Activated gamma-delta T cell treated with Interleukin-2 at 50 U/mL for 16 hours (primary cell): Measurements from ENCODE around the gene TIMP4.

Experiments used
- DNase-seq: peaks from one replicate; pipeline ENCODE4 v3.0.0-alpha.2; 2020

The TIMP4 gene

DNA sequence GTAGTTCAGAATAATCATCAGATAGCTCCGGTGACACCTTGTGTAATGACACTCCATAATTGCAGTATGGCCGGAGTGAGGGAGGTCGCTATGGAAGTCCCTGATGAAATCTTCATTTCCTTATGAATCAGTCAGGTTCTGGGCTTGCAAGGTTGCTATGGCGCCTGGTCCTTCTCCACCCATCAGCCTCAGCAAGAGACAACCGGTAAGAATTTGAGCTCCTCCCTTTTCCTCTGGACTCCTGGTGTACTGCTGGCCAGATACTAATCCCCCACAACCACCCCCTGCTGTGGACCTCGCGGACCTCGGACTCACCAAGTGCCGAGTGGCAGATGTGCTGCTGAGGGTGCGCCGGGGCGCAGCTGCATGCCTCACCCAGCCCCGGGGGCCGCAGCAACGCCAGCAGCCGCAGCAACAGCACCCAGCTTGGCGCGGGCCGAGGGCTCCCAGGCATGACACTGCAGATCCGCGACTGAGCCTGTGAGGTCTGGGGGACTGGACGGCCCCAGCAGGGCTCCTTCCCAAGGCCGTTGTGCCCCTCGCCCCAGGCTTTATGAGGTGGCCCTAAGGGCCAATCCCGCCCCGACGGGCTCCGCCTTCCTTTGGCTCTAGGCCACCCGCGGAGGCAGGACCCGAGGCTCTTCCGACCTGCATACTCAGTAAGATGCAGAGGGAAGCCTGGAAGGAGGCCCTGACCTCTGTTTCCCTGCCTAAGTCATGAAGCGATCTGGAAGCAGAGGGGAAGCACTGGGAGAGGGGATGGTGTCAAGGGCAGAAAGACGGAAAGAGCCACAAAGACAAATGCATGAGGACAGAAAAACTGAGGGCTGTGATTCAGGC lies at the start of gene TIMP4:
TIMP4 (minus strand) TSS at position 526 of the 840 bp plus-strand sequence; CDS start at position 454, 72 bp downstream.
- DNase-seq: no peak

DNA sequence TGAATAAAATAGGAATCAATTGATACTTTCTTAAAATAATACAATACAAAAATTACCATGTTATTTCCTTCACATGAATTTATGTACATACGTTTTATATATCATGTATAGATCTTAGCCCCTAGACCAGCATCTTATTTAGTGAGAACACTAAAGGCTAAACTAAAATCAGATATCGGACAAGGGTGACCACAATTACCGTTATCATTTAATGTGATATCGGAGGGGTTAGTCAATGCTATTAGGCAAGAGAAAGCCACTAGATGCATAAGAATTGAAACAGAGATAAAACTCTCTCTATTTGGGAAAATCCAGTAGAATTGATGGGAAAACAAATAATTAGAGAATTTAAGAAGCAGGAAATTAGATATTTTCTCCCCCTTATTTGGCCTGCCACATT lies 46.5 kb upstream of the TIMP4 start:
- no peak for DNase-seq

GRCh38 chr3:12201813-12202212 lies 43.1 kb upstream of the TIMP4 start:
- no peak for DNase-seq

GRCh38 chr3:12198301-12198700 lies 39.6 kb upstream of the TIMP4 start:
- no peak for DNase-seq

- DNase-seq: no peak
These were observed 38.8 kb upstream of the TIMP4 start for GRCh38 chr3:12197475-12197874.

- DNase-seq: no peak
These were observed 38.0 kb upstream of the TIMP4 start for GRCh38 chr3:12196684-12197083.

DNA sequence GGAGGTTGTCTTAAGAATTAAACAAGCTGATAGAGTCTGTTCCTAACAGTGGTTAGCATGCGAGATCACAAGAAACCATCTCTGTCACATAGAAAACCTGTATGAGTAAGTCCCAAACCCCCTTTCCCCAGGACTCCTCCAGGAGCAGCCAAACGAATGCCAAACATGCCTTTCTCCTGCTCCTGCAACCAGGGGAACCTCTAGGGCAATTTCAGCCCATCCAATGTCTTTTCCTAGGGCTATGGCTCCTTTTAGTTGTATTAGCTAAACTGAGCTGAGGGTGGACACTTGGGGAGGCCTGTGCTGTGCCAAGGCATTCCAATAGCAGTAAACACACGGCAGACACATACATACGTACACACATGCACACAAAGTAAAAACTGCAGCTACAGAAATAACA lies 36.5 kb upstream of the TIMP4 start:
- no peak for DNase-seq

GRCh38 chr3:12194669-12195161 lies 36.0 kb upstream of the TIMP4 start:
- DNase-seq: no peak

DNA sequence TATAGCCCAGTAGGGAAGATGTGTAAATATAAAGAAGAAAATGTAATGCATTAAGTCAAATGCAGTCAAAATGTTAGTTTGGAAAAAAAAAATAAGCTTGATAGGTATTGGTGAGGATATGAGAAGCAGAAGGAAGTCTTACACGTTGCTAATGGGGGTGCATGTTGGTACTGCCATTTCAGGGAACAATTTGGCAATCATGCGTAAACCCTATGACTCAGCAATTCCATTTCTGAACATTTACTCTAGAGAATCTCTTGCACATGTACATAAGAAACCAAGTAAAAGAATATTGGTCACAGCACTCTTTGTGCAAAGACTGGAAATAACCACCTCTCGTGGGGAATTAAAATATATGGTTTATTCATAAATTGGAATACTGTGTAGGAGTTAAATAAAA lies 35.5 kb upstream of the TIMP4 start:
- DNase-seq: no peak

DNA sequence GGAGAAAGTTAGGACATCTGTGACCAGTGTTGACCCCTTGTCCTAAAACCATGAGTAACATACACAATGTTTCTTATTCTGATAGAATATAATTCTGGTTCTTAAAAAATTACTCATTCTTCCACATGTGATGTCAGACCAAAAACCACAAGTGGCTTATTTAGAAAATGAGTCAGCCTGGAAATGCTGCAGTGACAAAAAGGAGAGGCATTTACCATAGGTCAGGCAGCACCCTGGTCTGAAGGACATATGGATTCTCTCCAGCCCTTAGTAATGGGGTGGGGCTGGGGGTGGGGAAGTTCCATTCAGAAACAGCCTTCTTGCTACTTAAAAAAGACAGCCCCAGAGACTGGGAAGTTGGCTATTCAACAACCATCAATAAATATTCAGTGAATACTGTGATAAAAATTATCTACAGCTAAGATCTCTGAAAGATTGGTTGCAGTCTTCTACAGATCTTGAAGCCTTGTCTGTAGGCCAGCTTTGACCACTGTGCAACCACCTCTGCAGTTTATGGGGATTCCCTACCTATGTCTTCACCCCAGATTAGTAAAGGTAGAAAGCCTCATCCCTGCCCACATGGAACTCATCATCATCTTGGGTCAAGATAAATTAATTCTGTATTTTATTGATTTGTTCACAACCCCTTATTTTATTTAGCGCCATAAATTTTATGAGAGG lies 34.9 kb upstream of the TIMP4 start:
- no peak for DNase-seq

GRCh38 chr3:12192655-12193484 lies 34.2 kb upstream of the TIMP4 start:
- DNase-seq: no peak

DNA sequence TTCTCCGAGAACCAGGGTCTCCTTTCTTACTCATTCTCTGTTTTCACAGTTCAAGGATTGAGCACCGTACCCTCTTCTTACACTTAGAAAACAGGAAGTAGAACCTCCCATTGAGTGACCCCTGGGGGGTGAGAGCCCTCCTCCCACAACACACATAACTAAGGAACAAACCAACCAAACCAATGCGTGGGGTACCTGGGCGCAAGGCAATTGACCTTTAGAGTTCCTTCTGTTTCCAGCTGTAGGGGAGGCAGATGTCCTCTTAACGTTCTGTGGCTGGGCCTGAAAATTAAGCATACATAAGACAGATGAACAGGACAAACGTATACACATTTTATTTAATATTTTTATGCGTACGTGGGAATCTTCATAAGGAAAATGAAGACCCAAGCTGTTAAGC lies 33.5 kb upstream of the TIMP4 start:
- DNase-seq: no peak

DNA sequence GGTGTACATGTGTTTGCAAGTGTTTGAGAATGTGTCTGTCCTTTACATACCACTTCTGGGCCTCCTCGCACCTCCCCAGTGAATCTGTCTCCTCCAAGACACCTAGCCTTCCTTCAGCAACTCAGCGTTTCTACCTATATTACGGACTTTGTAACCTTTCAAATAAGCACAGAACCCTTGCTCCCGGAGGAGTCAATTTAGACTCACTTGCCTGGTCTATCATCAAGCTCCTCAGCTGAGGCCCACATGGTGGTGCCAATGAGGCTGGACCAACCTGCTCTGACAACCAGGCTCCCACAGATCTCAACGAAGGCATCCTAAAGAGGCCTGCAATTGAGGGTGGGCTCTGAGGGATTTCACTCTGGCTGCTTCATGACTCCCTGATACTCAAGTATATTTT lies 32.8 kb upstream of the TIMP4 start:
- no peak for DNase-seq

DNA sequence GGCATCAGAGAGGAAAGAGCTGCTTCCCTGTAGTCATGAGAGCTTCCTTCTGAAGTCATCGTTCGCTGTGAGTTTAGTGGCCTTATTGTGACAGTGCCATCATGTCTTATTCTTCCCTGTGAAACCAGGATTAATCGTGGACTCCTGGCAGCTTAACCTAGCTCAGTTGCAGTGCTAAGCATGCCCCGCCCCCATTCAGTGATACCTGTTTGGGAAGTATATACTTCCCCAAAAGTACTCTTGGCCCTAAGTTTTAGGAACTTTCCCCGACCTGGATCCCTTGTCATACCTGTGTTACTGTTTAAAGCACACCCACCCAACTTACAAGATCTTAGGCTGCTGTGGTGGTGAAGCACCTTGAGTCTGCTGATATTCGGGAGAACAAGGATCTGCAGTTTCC lies 32.1 kb upstream of the TIMP4 start:
- DNase-seq: no peak

DNA sequence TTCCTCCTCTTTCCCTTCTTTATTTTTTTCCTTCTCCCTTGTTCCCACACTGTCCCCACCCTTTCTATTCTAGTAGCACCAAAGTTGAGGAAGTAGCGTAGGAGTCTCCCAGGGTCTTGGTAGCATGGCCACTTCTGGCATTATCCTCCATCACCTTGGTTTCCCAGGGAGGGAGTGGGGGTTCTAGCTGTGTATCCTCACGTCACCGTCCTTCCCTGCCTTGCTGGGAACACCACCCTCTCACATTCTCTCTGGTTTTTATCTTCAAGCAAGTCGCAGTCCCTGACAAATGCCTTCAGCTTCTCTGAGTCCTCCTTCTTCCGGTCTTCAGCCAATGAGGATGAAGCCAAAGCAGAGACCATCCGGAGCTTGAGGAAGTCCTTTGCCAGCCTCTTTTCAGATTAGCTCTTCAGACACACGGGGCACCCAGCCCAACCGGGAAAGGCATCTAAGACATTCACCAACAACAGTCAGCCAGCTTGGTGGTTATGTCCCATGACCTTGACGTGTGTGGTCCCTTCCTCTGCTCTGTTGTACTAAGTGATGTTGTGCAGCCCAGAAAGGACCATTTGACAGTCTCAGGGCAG lies 31.6 kb upstream of the TIMP4 start:
- DNase-seq: no peak

GRCh38 chr3:12188681-12189287 lies 30.1 kb upstream of the TIMP4 start:
- DNase-seq: no peak

GRCh38 chr3:12188328-12188648 lies 29.6 kb upstream of the TIMP4 start:
- DNase-seq: no peak

DNA sequence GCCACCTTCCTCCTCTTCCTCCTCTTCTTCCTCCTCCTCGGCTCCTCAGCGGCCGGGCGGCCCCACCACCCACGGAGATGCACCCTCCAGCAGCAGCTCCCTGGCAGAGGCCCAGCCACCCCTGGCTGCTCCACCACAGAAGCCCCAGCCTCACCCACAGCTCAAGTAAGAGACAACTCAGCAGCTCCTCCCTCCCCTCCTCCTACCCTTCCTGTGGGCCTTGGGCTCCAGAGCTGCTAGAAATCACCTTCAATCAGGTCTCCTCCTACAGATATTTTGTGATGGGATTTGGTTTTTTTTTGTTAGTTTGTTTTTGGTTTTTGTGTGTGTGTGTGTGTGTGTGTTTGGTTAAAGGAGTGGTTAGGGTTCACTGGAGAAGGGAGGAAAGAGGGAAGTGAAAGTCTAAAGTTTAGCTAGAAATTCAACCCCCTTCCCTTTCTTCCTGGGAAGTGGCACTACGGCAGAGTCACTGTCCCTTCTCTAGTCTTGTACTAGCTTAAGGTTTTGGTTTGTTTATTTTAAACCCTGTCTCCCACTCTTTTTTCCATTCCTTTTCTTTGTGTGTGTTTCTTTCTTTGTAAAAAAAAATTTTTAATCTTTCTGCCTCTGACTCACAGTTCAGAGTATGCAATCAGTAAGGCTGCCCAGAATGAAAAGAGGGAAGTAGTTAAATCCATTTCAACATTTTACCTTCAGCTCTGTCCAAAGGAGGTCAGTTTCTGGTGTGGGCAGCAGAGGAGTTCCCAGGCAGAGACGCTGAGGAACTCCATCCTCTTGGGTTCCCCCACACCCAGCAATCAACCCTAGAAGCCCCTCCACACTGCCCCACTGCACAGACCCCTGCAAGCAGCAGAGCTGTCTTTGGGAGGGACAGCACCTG lies 29.0 kb upstream of the TIMP4 start:
- DNase-seq: no peak

- DNase-seq: no peak
These were observed 28.0 kb upstream of the TIMP4 start for GRCh38 chr3:12186515-12187286.

DNA sequence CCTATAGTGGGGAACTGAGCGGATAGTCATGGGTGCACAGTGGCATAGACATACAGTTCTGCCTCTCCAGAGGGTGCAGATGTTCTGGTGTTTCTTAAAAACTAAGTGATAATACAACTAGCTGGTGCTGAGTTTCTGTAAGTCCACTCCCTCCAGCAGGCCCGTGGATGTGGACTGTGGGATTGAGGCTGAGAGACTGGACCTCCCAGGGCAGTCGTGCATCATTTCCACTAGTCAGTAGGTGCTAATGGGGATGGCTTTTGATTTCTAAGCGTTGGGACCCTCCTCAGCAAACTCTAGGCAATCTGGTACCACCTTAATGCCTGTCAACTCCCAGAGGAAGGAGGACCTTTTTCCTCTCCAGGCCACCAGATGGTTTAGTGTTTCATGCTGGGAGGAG lies 27.3 kb upstream of the TIMP4 start:
- DNase-seq: no peak

DNA sequence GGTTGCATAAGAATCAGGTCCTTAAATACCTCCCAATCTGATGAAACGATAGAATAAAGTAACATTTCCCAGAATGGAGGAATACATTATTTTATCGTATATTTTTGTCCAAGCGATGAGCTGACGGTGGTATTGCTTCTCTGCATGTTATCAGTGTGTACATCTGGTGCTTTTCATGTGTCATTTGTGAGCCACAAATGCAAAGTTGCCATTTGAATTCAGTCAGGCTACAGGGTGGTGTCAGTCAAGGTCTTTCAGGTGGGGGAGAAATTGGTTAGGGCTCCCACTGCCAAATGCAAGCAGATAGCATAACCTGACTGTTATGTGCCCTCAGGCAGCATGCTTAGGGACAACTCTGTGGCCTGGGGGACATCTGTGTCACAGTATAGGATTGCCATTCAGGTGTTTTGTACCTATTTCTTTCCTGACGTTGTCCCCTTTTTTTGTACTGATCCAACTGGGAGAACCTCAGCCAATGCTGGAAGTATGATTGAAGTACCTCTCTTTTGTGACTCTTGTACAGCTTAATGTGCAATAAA lies 26.5 kb upstream of the TIMP4 start:
- DNase-seq: no peak
